DND-41 (cell line): ENCODE results near the gene STEAP3.

Experiments used
- ATAC-seq: fragments of 200-7000 bp; cut with Tn5 transposase; 3 replicates; pipeline ENCODE4 v1.9.1; 2021; ENCODE audit warnings: low read depth; ENCODE audit not compliant: insufficient read depth
- DNase-seq: peaks from one replicate; pipeline ENCODE4 v3.0.0-alpha.2; 2020
- H2AFZ ChIP-seq: 2 replicates; pipeline ENCODE4 v1.6.0; 2012; ENCODE audit warnings: low read depth, low read length
- H3K27ac ChIP-seq: 2 replicates; pipeline ENCODE4 v1.5.1; 2012; ENCODE audit warnings: low read length, inconsistent platforms
- H3K27me3 ChIP-seq: fragments of 200-600 bp; sonication (generic); 2 replicates; pipeline ENCODE4 v1.6.0; 2012; ENCODE audit warnings: low read length, mild to moderate bottlenecking, inconsistent platforms; ENCODE audit not compliant: insufficient read depth, poor library complexity
- H3K36me3 ChIP-seq: 2 replicates; pipeline ENCODE4 v1.5.1; 2012; ENCODE audit warnings: low read length, inconsistent platforms; ENCODE audit not compliant: insufficient read depth
- H3K4me1 ChIP-seq: 2 replicates; pipeline ENCODE4 v1.5.1; 2012; ENCODE audit warnings: mild to moderate bottlenecking, low read length; ENCODE audit not compliant: insufficient read depth
- H3K4me2 ChIP-seq: 2 replicates; pipeline ENCODE4 v1.6.0; 2012; ENCODE audit warnings: mild to moderate bottlenecking, moderate library complexity, low read length, inconsistent platforms; ENCODE audit not compliant: insufficient read depth
- H3K4me3 ChIP-seq, 2 experiments: fragments of 200-600 bp in 1 of 2; shearing (Covaris generic) in 1 of 2; 2 replicates each; pipeline ENCODE4 v1.5.1; 2012 to 2016; ENCODE audit warnings: inconsistent platforms in 2 of 2, low read length in 2 of 2, mild to moderate bottlenecking in 2 of 2, low read depth in 1 of 2, moderate library complexity in 1 of 2
- H3K79me2 ChIP-seq: 2 replicates; pipeline ENCODE4 v1.6.0; 2012; ENCODE audit warnings: low read length, inconsistent platforms; ENCODE audit not compliant: insufficient read depth
- H3K9ac ChIP-seq: 2 replicates; pipeline ENCODE4 v1.6.0; 2012; ENCODE audit warnings: low read depth, mild to moderate bottlenecking, inconsistent platforms, low read length, moderate library complexity
- H3K9me3 ChIP-seq: 2 replicates; pipeline ENCODE4 v1.5.1; 2012; ENCODE audit warnings: low read length, moderate library complexity, mild to moderate bottlenecking, inconsistent platforms; ENCODE audit not compliant: insufficient read depth, severe bottlenecking
- H4K20me1 ChIP-seq: 2 replicates; pipeline ENCODE4 v1.6.0; 2012; ENCODE audit warnings: low read length; ENCODE audit not compliant: insufficient read depth
- CTCF ChIP-seq: IDR thresholded peaks from 2 replicates; pipeline ENCODE4 v1.5.1; 2012; ENCODE audit warnings: borderline replicate concordance, low read length, moderate library complexity, mild to moderate bottlenecking; ENCODE audit not compliant: poor library complexity, severe bottlenecking; ENCODE audit errors: extremely low read depth
- EZH2 ChIP-seq: IDR thresholded peaks from 3 replicates; pipeline ENCODE4 v1.6.1; 2012; ENCODE audit warnings: borderline replicate concordance, low read depth, mild to moderate bottlenecking, moderate library complexity, low read length, inconsistent platforms; ENCODE audit not compliant: severe bottlenecking

Gene STEAP3

GRCh38 chr2:119225105-119225865 is 1.7 kb downstream of the STEAP3 start:
- Histone ChIP-seq H2AFZ (no peak overlapping the region), H3K79me2 (no peaks in the 10 kb centered on the region), H3K9ac (no peak overlapping the region)

GRCh38 chr2:119225926-119226325 is 2.3 kb downstream of the STEAP3 start:
- Histone ChIP-seq H3K4me2 (no peak overlapping the region), H3K4me3 (no peak overlapping the region), H2AFZ (no peak overlapping the region), H3K27ac (no peak overlapping the region), H3K36me3 (no peaks in the 10 kb centered on the region), H3K79me2 (no peaks in the 10 kb centered on the region), H3K9ac (no peak overlapping the region), H3K27me3 (no peaks in the 10 kb centered on the region), H3K9me3 (no peaks in the 10 kb centered on the region), H4K20me1 (no peaks in the 10 kb centered on the region; the same call in 1 of the 2 replicates), H3K4me1 (no peaks in the 10 kb centered on the region)
- no peak for ATAC-seq
- DNase-seq = no peak
- TF ChIP-seq CTCF (no peak), EZH2 (no peak)

More at GRCh38 chr2:119225105-119225865, 1.7 kb downstream of the STEAP3 start:
- DNase-seq (no peak), ATAC-seq (no peak)
- TF ChIP-seq EZH2 (no peak), CTCF (no peak)
- H3K4me2 ChIP-seq = no peak overlapping the region
- no peaks in the 10 kb centered on the region for H3K4me1 ChIP-seq
- H3K4me3 ChIP-seq = no peak overlapping the region
- no peaks in the 10 kb centered on the region; the same call in 1 of the 2 replicates for H4K20me1 ChIP-seq
- no peaks in the 10 kb centered on the region for H3K27me3 ChIP-seq
- H3K9me3 ChIP-seq = no peaks in the 10 kb centered on the region
- H3K36me3 ChIP-seq = no peaks in the 10 kb centered on the region
- H3K27ac ChIP-seq = no peak overlapping the region

GRCh38 chr2:119227346-119227745 is 3.7 kb downstream of the STEAP3 start:
- H3K27me3 ChIP-seq = no peaks in the 10 kb centered on the region
- no peaks in the 10 kb centered on the region for H3K4me1 ChIP-seq
- H3K9ac ChIP-seq = no peak overlapping the region
- no peak for ATAC-seq
- no peak overlapping the region for H3K27ac ChIP-seq
- no peaks in the 10 kb centered on the region; the same call in 1 of the 2 replicates for H4K20me1 ChIP-seq
- H3K4me3 ChIP-seq = no peak overlapping the region
- H2AFZ ChIP-seq = no peak overlapping the region
- H3K79me2 ChIP-seq = no peaks in the 10 kb centered on the region
- H3K36me3 ChIP-seq = no peaks in the 10 kb centered on the region
- TF ChIP-seq CTCF (no peak), EZH2 (no peak)
- no peak for DNase-seq
- H3K4me2 ChIP-seq = no peak overlapping the region
- H3K9me3 ChIP-seq = no peaks in the 10 kb centered on the region
